K562 (cell line): Measurements from ENCODE around the gene C10orf90. TPM values are rescaled to one million over a fixed set of nuclear protein-coding genes. Genes with fewer than 3 reads are reported as not detected.

ENCODE experiments used
- CCNT2 ChIP-seq: IDR thresholded peaks from 2 replicates; pipeline ENCODE4 v1.6.1; 2011; ENCODE audit warnings: borderline replicate concordance, low read depth, mild to moderate bottlenecking, moderate library complexity, mixed read lengths, low read length; ENCODE audit not compliant: insufficient read length; ENCODE audit errors: extremely low read depth
- MGA ChIP-seq: fragments of 450-650 bp; IDR thresholded peaks from 2 replicates; pipeline ENCODE4 v1.6.1; 2016; ENCODE audit warnings: mild to moderate bottlenecking, moderate library complexity
- NCOA1 ChIP-seq: fragments of 450-650 bp; IDR thresholded peaks from 2 replicates; pipeline ENCODE4 v1.6.1; 2016; ENCODE audit warnings: low read depth
- TAL1 ChIP-seq: fragments of 450-650 bp; IDR thresholded peaks from 2 replicates; pipeline ENCODE4 v1.6.1; 2016; ENCODE audit warnings: mild to moderate bottlenecking
- ZNF263 ChIP-seq: sonication (generic); formaldehyde crosslinking; IDR thresholded peaks from 2 replicates; pipeline ENCODE4 v1.8.0; 2022; ENCODE audit warnings: mild to moderate bottlenecking, missing genetic modification reagents, borderline replicate concordance
- ZNF57 ChIP-seq: fragments of 450-650 bp; formaldehyde crosslinking; IDR thresholded peaks from 2 replicates; pipeline ENCODE4 v1.4.0; 2020; ENCODE audit warnings: mild to moderate bottlenecking, moderate library complexity
- polyA plus RNA-seq, 8 experiments: library from polyadenylated mRNA; depleted of rRNA in 4 of 8; stranded (reverse) in 5 of 8; unstranded in 3 of 8; fragments of >200 nt; fragmentation: Nextera tagmentation in 2 of 8; fragmentation: Illumina TruSeq in 1 of 8; extraction: Ambion mirVana in 2 of 8; extraction: Trizol in 1 of 8; gene quantifications; 2 replicates each; pipeline versions ENCODE4 v1.2.1 to v1.2.3, GENCODE V29; 2011 to 2014; ENCODE audit warnings: inconsistent platforms in 1 of 8, missing spikeins in 1 of 8
- total RNA-seq, 7 experiments: library from RNA; depleted of rRNA in 6 of 7; stranded (reverse); fragments of >200 nt in 6 of 7; fragmentation: Illumina TruSeq in 2 of 7; extraction: Trizol in 2 of 7; gene quantifications; 2 replicates each; pipeline versions ENCODE4 v1.2.1 to v1.2.3, GENCODE V29; 2011 to 2021; ENCODE audit warnings: low replicate concordance in 1 of 7

C10orf90 gene
- total and polyA plus RNA-seq, 9 of the 15 experiments (the other 6 are each of a cell fraction or from before 2014, with no cell fraction given): not detected

- 0 out of 2 replicates have a peak, but pooled peaks have one; percentile 13 for TF ChIP-seq MGA
- TF ChIP-seq TAL1: peak; percentile 93
- TF ChIP-seq CCNT2: peak; percentile 56
- TF ChIP-seq NCOA1: 0 out of 2 replicates have a peak, but pooled peaks have one; percentile 36
- peak; percentile 61; the same call in 1 of the 2 replicates for TF ChIP-seq ZNF263
- TF ChIP-seq ZNF57: no peak
Observed at GRCh38 chr10:126638542-126638941, 32.0 kb downstream of the C10orf90 start (continued).
